Mesothelial cell of epicardium (in vitro differentiated cells): ENCODE measurements around the gene TAS2R9. TPM values are rescaled to one million over a fixed set of nuclear protein-coding genes. Genes with fewer than 3 reads are reported as not detected.

Experiments used
- DNase-seq, 2 experiments: peaks; one replicate each; pipeline ENCODE4 v3.0.0; 2021; ENCODE audit warnings: low spot score in 2 of 2; ENCODE audit not compliant: unreplicated experiment in 2 of 2
- H3K27ac Mint-ChIP-seq: 2 replicates; pipeline ENCODE4 v1.8.0; 2021; ENCODE audit warnings: mixed read lengths
- H3K27me3 Mint-ChIP-seq: 2 replicates; pipeline ENCODE4 v1.8.0; 2021; ENCODE audit warnings: low read depth, mixed read lengths
- H3K36me3 Mint-ChIP-seq: 2 replicates; pipeline ENCODE4 v1.8.0; 2021; ENCODE audit warnings: mixed read lengths
- H3K4me1 Mint-ChIP-seq: 2 replicates; pipeline ENCODE4 v1.8.0; 2021; ENCODE audit warnings: mixed read lengths
- H3K4me3 Mint-ChIP-seq: 2 replicates; pipeline ENCODE4 v1.8.0; 2021; ENCODE audit warnings: mild to moderate bottlenecking, moderate library complexity, mixed read lengths
- H3K9me3 Mint-ChIP-seq: 2 replicates; pipeline ENCODE4 v1.8.0; 2021; ENCODE audit warnings: mixed read lengths
- total RNA-seq: library from RNA; stranded (reverse); gene quantifications from 3 replicates; pipeline ENCODE4 v1.2.1, GENCODE V29; 2021
- TF ChIP-seq, protein P1 (sequence below): fragments of 200-600 bp; sonication (generic); IDR thresholded peaks from one replicate; pipeline ENCODE4 v1.5.0; 2021; ENCODE audit warnings: antibody characterized with exemption; ENCODE audit not compliant: unreplicated experiment

The TAS2R9 gene
- total RNA-seq, 1 donor from 2014 or later = 0.56 TPM

DNA sequence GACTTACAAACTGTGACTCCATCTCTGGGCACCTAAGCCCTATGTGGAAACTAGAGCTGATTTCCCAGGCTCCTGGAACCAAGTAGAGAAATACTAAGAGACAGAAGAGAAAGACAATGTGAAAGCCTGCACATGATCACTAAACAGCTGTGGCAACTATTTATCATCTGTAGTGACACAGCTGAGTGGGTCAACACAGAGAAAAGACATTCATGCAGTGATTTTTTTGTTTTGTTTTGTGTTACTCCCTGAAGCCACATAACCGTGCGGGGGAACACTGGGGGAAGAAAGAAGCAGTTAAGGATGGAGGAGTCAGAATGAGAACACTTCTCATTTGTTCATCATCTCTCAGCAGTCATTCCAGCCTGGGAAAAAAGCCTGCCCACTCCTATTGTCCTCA lies 37.8 kb upstream of the TAS2R9 start:
- DNase-seq = no peak
- no peaks in the 10 kb centered on the region for H3K9me3 Mint-ChIP-seq
- peaks cover 29% of the 10 kb centered on the region for H3K36me3 Mint-ChIP-seq
- no peaks in the 10 kb centered on the region for H3K4me1 Mint-ChIP-seq
- TF ChIP-seq, protein P1, sequence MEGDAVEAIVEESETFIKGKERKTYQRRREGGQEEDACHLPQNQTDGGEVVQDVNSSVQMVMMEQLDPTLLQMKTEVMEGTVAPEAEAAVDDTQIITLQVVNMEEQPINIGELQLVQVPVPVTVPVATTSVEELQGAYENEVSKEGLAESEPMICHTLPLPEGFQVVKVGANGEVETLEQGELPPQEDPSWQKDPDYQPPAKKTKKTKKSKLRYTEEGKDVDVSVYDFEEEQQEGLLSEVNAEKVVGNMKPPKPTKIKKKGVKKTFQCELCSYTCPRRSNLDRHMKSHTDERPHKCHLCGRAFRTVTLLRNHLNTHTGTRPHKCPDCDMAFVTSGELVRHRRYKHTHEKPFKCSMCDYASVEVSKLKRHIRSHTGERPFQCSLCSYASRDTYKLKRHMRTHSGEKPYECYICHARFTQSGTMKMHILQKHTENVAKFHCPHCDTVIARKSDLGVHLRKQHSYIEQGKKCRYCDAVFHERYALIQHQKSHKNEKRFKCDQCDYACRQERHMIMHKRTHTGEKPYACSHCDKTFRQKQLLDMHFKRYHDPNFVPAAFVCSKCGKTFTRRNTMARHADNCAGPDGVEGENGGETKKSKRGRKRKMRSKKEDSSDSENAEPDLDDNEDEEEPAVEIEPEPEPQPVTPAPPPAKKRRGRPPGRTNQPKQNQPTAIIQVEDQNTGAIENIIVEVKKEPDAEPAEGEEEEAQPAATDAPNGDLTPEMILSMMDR = no peak
- no peak overlapping the region for H3K27ac Mint-ChIP-seq
- H3K27me3 Mint-ChIP-seq = no peaks in the 10 kb centered on the region
- H3K4me3 Mint-ChIP-seq = no peak overlapping the region

DNA sequence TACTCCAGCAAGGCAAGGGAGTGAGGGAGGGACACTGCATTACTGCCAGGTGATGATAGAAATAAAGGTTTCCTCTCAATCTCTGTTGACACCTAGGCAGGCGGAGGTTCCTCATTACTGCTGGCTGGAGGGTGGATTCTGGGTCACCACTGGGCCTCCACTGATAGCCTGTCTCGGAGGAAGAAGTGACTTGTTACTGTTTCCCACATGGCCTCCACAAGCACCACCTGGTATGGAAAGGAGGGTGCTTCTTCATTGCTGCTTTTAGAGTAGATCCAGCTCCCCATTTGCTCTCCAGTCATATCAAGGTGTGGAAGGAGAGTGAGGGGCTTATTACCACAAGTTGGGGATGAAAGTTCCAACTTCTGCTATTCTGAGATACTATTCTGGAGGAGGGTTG lies 32.9 kb upstream of the TAS2R9 start:
- Mint-ChIP-seq H3K4me3 (no peak overlapping the region), H3K27me3 (no peaks in the 10 kb centered on the region), H3K4me1 (no peaks in the 10 kb centered on the region), H3K9me3 (peaks cover 1% of the 10 kb centered on the region), H3K27ac (no peak overlapping the region), H3K36me3 (peaks cover 36% of the 10 kb centered on the region)
- DNase-seq = no peak
- TF ChIP-seq, protein P1 = no peak

DNA sequence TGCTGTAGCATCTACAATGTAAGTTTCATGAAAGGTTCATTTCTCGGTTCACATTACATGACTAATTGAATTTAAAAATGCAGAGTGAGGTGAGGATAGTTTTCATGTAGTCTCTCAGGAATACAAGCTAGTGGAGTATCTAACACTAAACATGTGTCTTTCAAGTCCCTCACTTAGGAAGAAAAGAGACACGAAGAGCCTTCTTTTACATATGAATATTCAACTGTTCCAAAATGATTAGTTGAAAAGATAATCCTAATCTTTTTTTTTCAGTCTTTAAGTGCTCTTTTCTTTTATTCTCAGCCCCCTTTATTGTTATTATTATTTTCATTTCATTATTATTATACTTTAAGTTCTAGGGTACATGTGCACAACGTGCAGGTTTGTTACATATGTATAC lies 28.5 kb upstream of the TAS2R9 start:
- Mint-ChIP-seq H3K4me3 (no peak overlapping the region), H3K27me3 (no peaks in the 10 kb centered on the region), H3K36me3 (peaks cover 28% of the 10 kb centered on the region), H3K4me1 (no peaks in the 10 kb centered on the region), H3K27ac (no peak overlapping the region), H3K9me3 (peaks cover 9% of the 10 kb centered on the region)
- TF ChIP-seq, protein P1 = no peak
- DNase-seq = no peak

DNA sequence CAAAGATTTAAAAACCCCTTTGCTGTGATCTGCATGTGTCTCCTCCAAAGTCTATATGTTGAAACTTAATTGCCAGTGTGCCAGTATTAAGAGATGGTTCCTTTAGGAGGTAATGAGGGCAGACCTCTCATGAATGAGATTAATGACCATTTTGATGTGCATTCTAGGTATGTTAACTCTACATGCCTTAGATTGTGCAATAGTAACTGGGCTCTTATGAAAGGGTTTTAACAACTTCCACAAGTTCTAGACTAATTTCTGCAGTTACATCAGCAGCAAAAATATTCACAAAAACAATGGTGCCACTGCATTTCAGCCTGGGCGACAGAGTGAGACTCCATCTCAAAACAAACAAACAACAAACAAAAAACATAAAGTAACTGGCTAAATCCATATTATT lies 20.0 kb upstream of the TAS2R9 start:
- DNase-seq = no peak
- TF ChIP-seq, protein P1 = no peak
- H3K4me3 Mint-ChIP-seq = no peak overlapping the region
- no peaks in the 10 kb centered on the region for H3K4me1 Mint-ChIP-seq
- H3K27me3 Mint-ChIP-seq = no peaks in the 10 kb centered on the region
- no peaks in the 10 kb centered on the region for H3K9me3 Mint-ChIP-seq
- no peak overlapping the region for H3K27ac Mint-ChIP-seq
- H3K36me3 Mint-ChIP-seq = peaks cover 3% of the 10 kb centered on the region

DNA sequence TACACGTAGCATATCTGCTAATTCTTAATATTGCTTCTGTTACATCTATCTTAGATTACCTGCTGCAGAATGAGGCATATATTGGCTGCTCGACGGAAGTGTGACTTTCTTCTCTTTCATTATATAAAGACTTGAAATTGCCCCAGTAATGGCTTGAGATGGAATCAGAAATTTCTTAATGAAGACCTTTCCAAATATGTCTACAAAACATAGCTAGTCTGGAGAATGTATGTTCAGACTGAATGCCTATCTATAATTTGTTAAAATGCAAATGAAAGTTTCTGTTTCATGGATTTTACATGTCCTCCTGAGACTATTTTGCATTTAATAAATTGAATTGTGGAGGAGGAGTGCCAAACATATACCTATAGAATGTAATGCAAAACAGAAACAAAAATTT lies 16.3 kb upstream of the TAS2R9 start, which contains the start of gene TAS2R10:
TSS of gene TAS2R10 (minus strand) at position 101 of the 400 bp plus-strand sequence. CDS start at position 12, 89 bp downstream.
- H3K27ac Mint-ChIP-seq = peak within 1 kb of the TSS; percentile 15
- H3K4me3 Mint-ChIP-seq = no peak within 1 kb of the TSS
- DNase-seq = no peak
- H3K9me3 Mint-ChIP-seq = no peaks in the 10 kb centered on the region
- H3K27me3 Mint-ChIP-seq = no peaks in the 10 kb centered on the region
- no peaks in the 10 kb centered on the region for H3K4me1 Mint-ChIP-seq
- TF ChIP-seq, protein P1 = no peak
- peaks cover 3% of the 10 kb centered on the region for H3K36me3 Mint-ChIP-seq

DNA sequence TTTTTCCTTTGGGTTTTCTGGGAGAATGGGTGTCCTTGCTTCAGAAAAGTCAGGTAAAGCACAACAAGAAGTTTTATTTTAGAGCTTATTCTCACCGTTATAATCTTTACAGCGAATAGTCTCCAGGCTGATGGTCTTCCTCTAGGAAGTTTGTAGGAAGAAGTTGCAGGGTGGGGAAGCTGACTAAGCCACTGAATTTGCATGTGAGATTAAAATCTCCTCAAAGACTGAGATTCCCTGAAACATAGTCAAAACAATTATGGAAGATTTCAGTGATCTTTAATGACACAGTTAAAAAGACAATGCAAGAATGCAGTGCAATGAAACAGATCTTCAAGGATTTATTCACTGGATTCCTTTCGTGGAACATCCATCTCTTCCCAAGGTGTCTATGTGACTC lies 15.0 kb upstream of the TAS2R9 start:
- Mint-ChIP-seq H3K4me3 (no peak overlapping the region), H3K27me3 (no peaks in the 10 kb centered on the region), H3K36me3 (no peaks in the 10 kb centered on the region), H3K27ac (no peak overlapping the region), H3K9me3 (no peaks in the 10 kb centered on the region), H3K4me1 (no peaks in the 10 kb centered on the region)
- TF ChIP-seq, protein P1 = no peak
- no peak for DNase-seq
